ENCODE measurements around the gene CD52.

The CD52 gene

DNA sequence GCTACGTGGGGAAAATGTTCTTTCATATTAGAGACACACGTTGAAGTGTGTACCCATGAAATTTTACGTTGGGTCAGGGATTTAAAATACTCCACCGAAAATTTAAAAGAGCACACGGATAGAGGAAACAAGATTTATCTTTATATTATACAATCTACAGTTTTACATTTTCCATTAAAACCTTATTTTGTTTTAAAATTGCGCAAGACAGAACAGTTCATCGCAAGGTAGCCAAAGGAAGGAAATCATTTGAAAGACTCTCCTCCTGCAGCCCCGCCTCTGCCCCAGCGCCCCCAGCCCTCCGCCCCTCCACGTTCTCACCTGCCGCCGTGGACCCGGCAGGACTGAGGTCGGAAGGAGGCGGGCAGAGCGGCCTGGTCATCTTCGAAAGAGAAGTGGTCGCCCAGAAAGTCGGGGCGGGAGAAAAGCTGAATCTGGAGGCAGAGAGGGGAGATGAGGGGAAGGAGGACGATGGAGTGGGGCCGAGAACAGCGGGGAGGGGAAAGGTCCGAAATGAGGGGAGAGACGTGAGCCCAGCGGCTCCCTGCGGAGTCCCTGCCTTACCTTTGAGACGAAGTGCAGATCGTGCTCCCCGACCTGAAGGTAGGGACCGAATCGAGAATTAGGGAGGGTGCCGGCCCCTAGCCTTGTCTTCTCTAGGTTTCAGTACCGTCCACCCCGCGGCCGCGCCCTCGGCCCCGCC is 18.2 kb downstream of the CD52 start:
- DNase-seq = no peak

DNA sequence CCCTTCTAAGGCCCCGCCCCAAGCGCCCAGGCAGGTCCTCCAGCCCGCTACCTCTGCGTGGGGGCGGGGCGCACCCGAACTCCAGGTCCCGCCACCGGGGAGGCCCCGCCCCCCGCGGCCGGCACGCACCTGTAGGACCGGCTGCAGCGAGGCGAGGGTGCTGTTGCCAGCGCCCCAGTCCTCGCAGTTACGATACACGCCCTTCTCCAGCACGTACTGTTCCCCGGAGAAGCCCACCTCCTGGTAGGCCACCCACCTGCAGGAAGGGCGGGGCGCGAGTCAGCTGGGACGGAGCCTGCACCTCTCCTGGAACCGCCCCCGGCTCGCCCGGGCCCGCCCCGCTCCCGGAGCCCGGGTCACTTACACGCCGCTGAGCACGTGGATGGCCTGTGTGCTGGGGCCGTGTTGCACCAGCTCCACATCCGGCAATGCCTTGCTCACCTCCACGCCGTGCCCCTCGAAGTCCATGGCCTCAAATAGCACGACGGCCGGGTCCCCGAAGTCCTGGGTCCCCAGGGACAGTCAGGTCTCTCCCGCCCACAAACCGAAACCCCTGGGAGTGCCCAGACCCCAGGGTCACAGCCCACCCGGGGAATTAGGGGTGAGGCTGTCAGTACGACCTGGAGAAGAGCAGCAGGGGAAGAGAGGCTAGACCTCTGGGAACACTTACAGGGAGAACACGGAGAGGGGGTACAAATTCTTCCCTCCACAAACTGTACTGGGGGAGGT is 18.9 kb downstream of the CD52 start:
- peak; percentile 65 for DNase-seq

DNA sequence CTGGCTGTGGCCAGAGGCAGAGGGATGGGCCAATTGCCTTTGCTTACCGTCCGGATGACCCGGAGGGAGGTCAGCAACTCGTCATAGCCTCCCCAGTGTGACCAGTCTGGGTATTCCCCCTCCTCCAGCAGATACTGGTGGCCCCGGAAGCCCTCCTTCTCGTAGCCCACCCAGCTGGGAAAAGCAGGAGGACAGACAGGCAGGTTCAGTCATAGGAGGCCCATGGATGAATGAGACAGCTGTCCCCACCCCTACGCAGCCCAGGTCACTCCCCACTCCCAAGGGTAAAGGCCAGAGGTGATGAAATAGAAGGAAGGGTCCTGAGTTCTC is 19.4 kb downstream of the CD52 start:
- no peak for DNase-seq

- no peak for DNase-seq
Measured at GRCh38 chr1:26337625-26338024, 19.9 kb downstream of the CD52 start.

- DNase-seq = no peak
Measured at GRCh38 chr1:26338670-26339069, 20.9 kb downstream of the CD52 start.

DNA sequence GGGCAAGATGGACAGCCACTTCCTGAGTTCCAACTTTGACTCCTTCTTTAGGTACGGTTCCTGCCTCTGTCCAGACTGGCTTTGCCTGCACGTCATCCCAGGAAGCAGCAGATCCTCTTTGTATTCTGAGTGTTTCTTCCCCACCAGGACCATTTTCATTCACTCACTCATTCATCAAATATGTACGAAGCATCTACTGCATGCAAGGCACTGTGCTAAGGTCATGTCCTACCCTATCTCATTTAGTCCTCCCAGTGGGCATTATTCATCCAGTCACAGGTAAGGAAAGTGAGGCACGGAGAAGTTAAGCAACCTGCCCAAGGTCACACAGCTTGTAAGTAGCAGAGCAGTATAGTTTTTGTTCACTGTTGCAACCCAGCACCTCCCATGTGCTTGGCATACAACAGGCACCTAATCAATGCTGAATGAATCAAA is 22.3 kb downstream of the CD52 start:
- DNase-seq = no peak

DNA sequence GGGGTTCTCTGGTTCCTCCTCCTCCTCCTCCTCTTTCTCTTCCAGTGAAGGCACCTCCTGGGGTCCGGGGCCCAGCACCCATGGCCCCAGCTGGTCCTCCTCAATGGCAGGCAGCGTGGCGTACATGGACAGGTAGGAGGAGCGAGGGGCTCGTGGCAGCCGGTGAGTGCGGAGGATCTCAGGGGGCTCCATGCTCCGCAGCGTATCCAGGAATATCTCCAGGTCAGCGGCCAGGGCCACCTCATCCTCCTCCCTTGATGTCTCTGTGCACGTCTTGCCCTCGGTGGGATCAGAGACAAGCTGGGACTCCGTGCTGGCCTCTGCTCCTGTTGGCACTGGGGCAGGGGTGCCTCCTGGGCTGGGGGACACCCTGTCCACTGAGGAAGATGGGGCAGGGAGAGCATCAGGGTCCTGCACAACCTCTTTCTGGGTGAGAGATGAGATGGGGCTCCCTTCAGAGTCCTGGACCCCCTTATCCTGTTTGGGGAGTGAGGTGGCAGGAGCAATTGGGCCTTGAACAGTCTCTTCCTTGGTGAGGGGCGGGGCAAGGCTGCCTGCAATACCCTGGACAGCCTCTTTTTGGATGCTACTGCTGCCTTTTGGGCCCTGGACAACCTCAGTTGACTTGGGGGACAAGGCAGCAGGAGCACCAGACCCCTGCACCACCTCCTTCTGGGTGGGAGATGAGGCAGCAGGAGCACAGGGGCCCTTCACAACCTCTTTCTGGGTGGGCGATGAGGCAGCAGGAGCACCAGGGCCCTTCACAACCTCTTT is 26.6 kb downstream of the CD52 start:
- DNase-seq = no peak

DNA sequence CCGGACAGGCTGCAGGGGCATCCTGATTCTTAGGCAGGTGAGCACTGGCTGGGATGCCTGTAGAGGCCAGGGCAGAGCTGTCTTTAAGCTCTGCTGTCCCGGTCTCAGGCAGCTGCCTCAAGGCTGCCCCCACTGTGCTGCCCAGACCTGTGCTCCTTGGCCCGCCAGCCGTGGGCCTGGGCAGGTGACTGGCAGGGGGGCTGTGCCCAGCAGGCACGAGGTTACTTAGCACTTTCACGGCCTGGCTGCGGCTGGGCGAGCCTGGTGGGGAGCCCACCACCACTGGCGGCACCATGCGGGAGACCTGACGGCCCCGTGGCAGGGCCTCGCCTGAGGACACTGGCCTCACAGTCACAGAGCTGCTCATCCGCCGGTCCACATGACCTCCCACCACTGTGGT is 28.0 kb downstream of the CD52 start:
- no peak for DNase-seq

GRCh38 chr1:26346274-26347033 is 28.7 kb downstream of the CD52 start:
- no peak for DNase-seq

DNA sequence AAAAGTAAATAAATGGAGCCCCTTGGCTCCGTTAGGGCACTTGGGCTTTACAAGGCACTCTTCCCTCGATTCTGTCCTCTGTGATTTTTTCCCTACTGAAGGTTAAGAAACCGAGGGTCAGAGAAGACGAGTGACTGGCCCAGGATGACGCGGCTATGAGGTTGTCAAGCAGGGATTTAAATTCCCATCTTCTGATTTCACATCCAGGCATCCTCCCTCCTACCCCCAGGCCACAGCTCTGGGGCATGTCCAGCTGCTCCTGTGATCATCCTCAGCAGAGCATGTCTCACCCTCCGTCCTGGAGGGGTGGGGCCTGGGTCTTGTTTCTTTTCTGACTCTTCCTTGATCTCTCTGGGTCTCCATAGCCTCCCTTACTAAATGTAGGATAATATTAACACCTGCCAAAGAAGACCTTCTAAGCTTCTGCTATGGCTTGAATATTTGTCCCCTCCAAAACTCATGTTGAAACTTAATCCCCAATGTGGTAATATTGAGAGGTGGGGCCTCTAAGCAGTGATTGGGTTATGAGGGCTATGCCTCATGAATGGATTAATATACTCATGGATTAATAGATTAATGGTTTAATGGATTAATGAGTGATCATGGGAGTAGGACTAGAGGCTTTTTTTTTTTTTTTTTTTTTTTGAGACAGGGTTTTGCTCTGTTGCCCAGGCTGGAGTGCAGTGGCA is 31.6 kb downstream of the CD52 start:
- no peak for DNase-seq

GRCh38 chr1:26349877-26350244 is 32.1 kb downstream of the CD52 start:
- DNase-seq = no peak

GRCh38 chr1:26350343-26350700 is 32.6 kb downstream of the CD52 start:
- no peak for DNase-seq

DNA sequence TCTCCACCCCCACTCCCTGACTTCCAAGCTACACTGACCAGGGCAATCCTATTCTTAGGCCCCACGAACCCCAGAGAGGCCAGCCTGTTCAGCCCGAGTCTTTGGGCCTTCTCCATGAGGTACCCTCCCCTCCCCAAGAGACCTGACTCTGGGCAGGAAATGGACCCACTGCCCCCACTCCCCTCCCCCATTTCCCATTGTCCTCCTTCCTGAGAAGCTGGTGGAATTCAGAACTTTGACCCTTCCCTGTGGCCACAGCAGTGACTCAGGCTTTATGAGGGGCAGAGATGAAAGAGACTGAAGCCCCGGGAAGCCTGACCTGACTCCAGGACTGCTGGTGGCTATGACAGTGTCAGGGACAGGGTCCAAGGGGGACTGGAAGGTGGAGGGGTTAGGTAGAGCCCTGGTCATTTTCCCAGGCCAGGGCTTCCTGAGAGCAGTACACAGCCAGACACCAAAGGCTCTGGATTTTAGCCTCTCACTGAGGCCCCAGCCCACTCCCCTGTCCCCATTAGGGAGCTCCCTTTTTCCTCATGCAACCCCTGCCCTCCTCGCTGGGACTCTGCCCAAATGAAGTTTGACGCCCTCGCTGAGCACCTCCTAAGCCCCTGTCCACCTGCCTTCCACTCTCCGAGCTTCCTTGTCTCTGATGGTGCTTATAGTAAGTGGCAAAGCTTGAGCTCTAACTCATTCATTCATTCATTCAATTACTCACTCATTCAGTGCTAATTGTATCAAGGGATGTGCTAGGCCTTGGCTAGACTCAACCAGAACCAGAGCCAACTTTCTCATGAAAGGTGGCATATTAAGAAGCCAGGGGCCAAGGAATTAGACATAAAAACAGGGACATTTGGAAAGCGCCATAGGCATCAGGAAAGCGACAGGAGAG is 33.2 kb downstream of the CD52 start:
- DNase-seq = no peak

DNA sequence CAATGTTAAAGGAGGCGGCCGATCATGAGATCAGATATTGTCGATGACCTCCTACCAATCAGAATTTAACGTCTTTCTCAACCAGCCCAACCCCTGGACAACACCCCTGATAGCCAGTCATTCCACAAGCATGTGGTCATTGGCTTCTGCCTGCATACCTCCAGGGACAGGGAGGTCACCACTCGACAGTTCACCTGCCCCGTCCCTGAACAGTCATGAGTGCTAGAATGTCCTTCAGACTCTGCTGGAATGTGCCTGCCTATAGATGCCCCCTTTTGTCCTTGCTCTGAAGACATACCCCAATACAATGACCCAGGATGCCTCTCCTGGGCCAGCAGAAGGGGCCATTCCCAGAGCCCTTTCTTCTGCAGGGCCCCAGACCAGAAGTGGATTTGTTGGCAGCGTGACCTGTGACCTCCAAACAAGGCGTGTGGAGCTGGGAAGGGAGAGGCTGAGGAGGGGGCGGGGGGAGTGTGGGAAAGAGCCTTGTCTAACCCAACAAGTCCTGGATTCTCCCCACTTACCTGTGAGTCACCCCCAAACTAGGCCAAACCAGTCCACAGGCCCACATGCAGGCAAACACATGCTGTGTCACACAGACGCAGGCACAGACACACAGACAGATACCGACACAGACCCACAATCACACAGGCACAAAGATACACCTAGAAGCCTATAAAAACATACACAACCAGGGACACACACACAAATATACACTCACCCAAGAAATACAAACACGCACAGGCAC is 34.0 kb downstream of the CD52 start:
- DNase-seq = no peak

- no peak for DNase-seq
Measured at GRCh38 chr1:26352338-26352679, 34.6 kb downstream of the CD52 start.

DNA sequence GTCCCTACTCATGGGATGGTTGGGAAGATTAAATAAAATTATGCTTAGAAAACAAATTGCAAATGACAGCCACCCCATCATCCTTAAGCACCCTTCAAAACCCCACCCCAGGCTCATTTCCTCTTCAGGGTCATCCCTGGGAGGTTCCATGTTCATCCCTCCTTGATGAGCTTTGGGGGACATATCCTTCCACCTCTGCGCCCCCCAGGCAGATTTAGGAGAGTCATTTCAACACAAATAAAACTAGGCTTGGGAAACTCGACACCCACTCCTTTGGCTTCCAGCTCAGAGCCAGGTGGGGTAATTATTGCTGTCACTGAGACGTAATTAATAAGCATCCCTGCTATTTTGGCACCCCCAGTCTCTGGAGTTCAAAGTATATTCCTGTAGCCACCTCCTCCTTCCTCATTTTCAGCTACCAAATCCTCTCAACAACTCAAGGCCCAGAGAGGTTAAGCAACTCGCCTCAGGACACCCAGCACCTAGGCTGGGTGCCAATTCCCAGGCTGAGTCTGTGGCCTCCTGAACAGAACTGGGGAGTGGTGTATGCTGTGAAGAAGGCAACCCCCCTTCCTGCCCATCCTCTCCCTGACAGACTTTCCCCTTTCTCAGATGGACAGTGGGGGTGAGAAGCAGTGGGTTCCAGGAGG is 35.6 kb downstream of the CD52 start:
- no peak for DNase-seq

- DNase-seq = no peak
Measured at GRCh38 chr1:26353976-26354820, 36.4 kb downstream of the CD52 start, which contains the start of gene CRYBG2. TSS of gene CRYBG2 (minus strand) at chr1:26354130. CDS start at chr1:26346657, 7,473 bp downstream.

DNA sequence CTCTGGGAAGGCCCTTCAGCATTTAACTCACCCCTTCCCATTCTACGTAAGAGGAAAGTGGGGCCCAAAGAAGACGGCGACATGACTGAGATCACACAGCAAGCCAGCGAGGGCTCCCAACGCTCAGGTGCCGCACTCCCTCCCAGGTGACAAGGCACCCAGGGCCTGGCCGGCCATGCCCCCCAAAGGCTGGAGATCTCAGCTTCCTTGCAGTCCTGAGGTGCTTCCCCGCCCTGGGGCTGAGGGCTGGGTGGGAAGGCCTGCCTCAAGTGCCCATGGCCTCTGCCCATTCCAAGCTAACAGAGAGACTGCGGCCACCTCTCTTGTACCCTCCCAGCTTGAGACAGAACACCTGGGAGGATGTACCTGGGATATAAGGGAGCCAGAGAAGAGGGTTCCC is 37.2 kb downstream of the CD52 start:
- no peak for DNase-seq

DNA sequence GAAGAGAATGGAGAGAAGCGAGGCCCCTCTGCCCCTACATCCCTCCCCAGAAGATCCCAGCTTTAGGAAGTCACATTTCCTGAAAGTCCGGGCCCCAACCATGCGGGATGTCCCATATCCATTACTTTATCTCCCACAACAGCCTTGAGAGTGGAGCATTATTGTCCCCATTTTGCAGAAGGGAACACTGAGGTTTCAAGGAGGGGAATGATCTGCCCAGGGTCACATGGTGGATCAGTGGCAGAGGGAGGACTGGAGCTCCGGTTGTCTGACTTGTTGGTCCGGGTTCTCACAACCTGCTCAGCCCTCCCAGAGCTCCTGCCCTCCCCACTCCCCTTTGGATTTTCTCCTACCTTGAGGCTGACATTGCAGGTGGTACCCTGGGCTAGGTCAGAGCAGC is 38.3 kb downstream of the CD52 start:
- DNase-seq = no peak
